Smooth muscle cell (in vitro differentiated cells): Measurements from ENCODE around the gene ESYT1. TPM values are rescaled to one million over a fixed set of nuclear protein-coding genes. Genes with fewer than 3 reads are reported as not detected.

ENCODE experiments used
- DNase-seq: peaks from one replicate; lab custom pipeline; 2025; ENCODE audit not compliant: unreplicated experiment; lab: John Stamatoyannopoulos, UW
- H2AFZ ChIP-seq: fragments of 200-600 bp; sonication (generic); 2 replicates; pipeline ENCODE4 v1.6.0; 2016; ENCODE audit warnings: antibody characterized with exemption, low read depth, mild to moderate bottlenecking
- H3F3A ChIP-seq: fragments of 200-600 bp; sonication (generic); 2 replicates; pipeline ENCODE4 v1.6.0; 2017; ENCODE audit warnings: antibody characterized with exemption, low read depth
- H3K27ac ChIP-seq: fragments of 200-600 bp; sonication (generic); 2 replicates; pipeline ENCODE4 v1.5.1; 2016; ENCODE audit warnings: low read depth, mild to moderate bottlenecking
- H3K27me3 ChIP-seq: fragments of 200-600 bp; sonication (generic); 2 replicates; pipeline ENCODE4 v1.6.1; 2016; ENCODE audit warnings: low read depth, mild to moderate bottlenecking
- H3K36me3 ChIP-seq: fragments of 200-600 bp; sonication (generic); 2 replicates; pipeline ENCODE4 v1.5.1; 2016; ENCODE audit warnings: low read depth
- H3K4me1 ChIP-seq: fragments of 200-600 bp; sonication (generic); 2 replicates; pipeline ENCODE4 v1.5.1; 2016; ENCODE audit warnings: low read depth
- H3K4me2 ChIP-seq: fragments of 200-600 bp; sonication (generic); 2 replicates; pipeline ENCODE4 v1.6.0; 2016; ENCODE audit warnings: mild to moderate bottlenecking
- H3K4me3 ChIP-seq: fragments of 200-600 bp; sonication (generic); 2 replicates; pipeline ENCODE4 v1.5.1; 2016; ENCODE audit warnings: mild to moderate bottlenecking
- H3K79me2 ChIP-seq: fragments of 200-600 bp; sonication (generic); 2 replicates; pipeline ENCODE4 v1.6.0; 2016; ENCODE audit warnings: low read depth, mild to moderate bottlenecking
- H3K9ac ChIP-seq: fragments of 200-600 bp; sonication (generic); 2 replicates; pipeline ENCODE4 v1.6.0; 2016; ENCODE audit warnings: low read depth
- H3K9me3 ChIP-seq: fragments of 200-600 bp; sonication (generic); replicated peaks from 2 replicates; pipeline ENCODE4 v1.5.1; 2016; ENCODE audit warnings: low read depth
- H4K20me1 ChIP-seq: fragments of 200-600 bp; sonication (generic); 2 replicates; pipeline ENCODE4 v1.6.0; 2016; ENCODE audit warnings: low read depth
- CTCF ChIP-seq: fragments of 200-600 bp; sonication (generic); IDR thresholded peaks from 2 replicates; pipeline ENCODE4 v1.5.1; 2017; ENCODE audit warnings: borderline replicate concordance, mild to moderate bottlenecking, antibody characterized with exemption; ENCODE audit not compliant: insufficient read depth, poor library complexity, severe bottlenecking
- WGBS: methylation state at CpG from one replicate; pipeline ENCODE4 v1.1.7; 2016; ENCODE audit warnings: low lambda C conversion rate; 5-methylcytosine and 5-hydroxymethylcytosine counted together
- polyA plus RNA-seq: library from polyadenylated mRNA; unstranded; fragments of >200 nt; fragmentation: Nextera tagmentation; extraction: Ambion mirVana; gene quantifications from 2 replicates; pipeline ENCODE4 v1.2.1, GENCODE V29; 2016
- total RNA-seq: library from RNA; depleted of rRNA; stranded (reverse); fragments of >200 nt; gene quantifications from 2 replicates; pipeline ENCODE4 v1.2.3, GENCODE V29; 2014

Gene ESYT1
- total and polyA plus RNA-seq, 2 experiments from 2014 or later: 69.5 to 76.0 TPM

GRCh38 chr12:56137853-56138571, 9.9 kb downstream of the ESYT1 start:
- no peak overlapping the region for H3K27ac ChIP-seq
- H4K20me1 ChIP-seq: no peaks in the 10 kb centered on the region
- TF ChIP-seq CTCF: no peak
- no peak overlapping the region for H3K4me3 ChIP-seq
- no peaks in the 10 kb centered on the region for H3K79me2 ChIP-seq
- H3K27me3 ChIP-seq: no peaks in the 10 kb centered on the region
- H3K9ac ChIP-seq: no peak overlapping the region
- WGBS: 97% methylated on average over 14 of the region's 14 CpGs
- H3K4me1 ChIP-seq: no peaks in the 10 kb centered on the region
- no peak overlapping the region for H2AFZ ChIP-seq
- H3K9me3 ChIP-seq: no peaks in the 10 kb centered on the region
- DNase-seq: no peak
- H3K36me3 ChIP-seq: peaks cover 30% of the 10 kb centered on the region
- H3K4me2 ChIP-seq: no peak overlapping the region
- no peaks in the 10 kb centered on the region for H3F3A ChIP-seq

GRCh38 chr12:56141946-56142784, 14.1 kb downstream of the ESYT1 start:
- no peaks in the 10 kb centered on the region for H3K79me2 ChIP-seq
- H3K27me3 ChIP-seq: no peaks in the 10 kb centered on the region
- no peak overlapping the region for H3K4me3 ChIP-seq
- H4K20me1 ChIP-seq: no peaks in the 10 kb centered on the region
- no peak for TF ChIP-seq CTCF
- H3F3A ChIP-seq: no peaks in the 10 kb centered on the region
- H2AFZ ChIP-seq: no peak overlapping the region
- no peaks in the 10 kb centered on the region for H3K9me3 ChIP-seq
- DNase-seq: no peak
- no peak overlapping the region for H3K9ac ChIP-seq
- H3K4me1 ChIP-seq: no peaks in the 10 kb centered on the region
- H3K4me2 ChIP-seq: no peak overlapping the region
- H3K36me3 ChIP-seq: peaks cover 30% of the 10 kb centered on the region
- 96% methylated on average over 19 of the region's 19 CpGs for WGBS
- H3K27ac ChIP-seq: no peak overlapping the region

GRCh38 chr12:56143217-56143616, 15.2 kb downstream of the ESYT1 start:
- no peaks in the 10 kb centered on the region for H3K27me3 ChIP-seq
- no peaks in the 10 kb centered on the region for H3K4me1 ChIP-seq
- no peak for DNase-seq
- H3K4me2 ChIP-seq: no peak overlapping the region
- H3K79me2 ChIP-seq: no peaks in the 10 kb centered on the region
- no peaks in the 10 kb centered on the region for H3K9me3 ChIP-seq
- no peak overlapping the region for H3K4me3 ChIP-seq
- TF ChIP-seq CTCF: no peak
- no peaks in the 10 kb centered on the region for H3F3A ChIP-seq
- H3K36me3 ChIP-seq: peaks cover 22% of the 10 kb centered on the region
- H3K9ac ChIP-seq: no peak overlapping the region
- no peak overlapping the region for H3K27ac ChIP-seq
- H2AFZ ChIP-seq: no peak overlapping the region
- H4K20me1 ChIP-seq: no peaks in the 10 kb centered on the region
- WGBS: 95% methylated on average over 4 of the region's 4 CpGs
